ENCODE measurements around the gene COL25A1.
"Not testable (repeated sequence)": the region's sequence is repeated elsewhere in the genome, so short reads cannot be mapped to it uniquely, and the experiment has no call there.

COL25A1 gene

DNA sequence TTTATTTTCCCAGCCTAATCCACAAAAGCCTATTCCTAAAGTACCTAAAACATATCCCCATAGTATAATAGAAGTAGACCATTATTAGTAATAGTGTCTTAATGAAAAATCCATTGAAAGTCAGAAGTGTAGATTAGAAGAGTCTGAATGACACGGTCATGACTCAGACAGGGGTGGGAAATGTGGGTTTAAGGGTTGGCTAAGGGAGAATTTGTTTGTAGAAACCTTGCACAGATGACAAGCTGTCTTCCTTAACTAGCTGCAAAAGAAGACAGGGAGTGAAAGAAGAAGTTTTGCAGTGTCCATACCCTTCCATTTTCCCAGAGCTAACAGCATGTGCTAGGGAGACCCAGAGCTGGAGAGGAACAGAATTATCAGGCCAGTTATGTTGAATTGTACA lies 296.9 kb downstream of the COL25A1 start:
- no peak for DNase-seq

DNA sequence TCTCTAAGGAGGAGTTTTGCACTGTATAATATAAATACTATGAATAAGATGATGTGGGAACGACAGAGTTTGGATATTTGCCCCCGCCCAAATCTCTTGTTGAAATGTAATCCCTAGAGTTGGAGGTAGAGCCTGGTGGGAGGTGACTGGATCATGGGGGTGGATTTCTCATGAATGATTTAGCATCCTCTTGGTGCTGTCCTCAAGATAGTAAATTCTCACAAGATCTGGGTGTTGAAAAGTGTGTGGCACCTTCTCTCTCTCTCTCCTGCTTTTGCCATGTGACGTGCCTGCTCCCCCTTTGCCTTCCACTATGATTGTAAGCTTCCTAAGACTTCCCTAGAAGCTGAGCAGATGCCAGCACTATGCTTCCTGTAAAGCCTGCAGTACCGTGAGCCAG lies 298.0 kb downstream of the COL25A1 start:
- DNase-seq: no peak

DNA sequence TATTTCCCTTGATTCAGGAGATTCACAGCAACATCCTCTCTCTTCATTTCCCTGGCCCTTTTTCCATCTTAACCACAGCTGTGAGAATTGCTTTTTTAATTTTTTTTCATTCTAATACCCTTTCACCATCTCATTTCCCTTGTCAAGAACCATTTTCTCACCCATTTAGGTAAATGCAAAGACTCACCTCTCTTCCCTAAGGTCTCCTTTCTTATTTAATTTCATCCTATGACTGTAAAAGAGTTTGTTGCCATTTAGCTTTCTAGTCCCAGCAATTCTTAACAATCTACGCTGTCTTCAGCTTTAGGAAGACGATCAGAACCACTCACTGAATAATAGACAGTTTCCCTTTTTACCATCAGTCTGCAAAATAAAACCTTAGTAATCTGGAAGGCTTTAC lies 298.5 kb downstream of the COL25A1 start:
- DNase-seq: no peak

DNA sequence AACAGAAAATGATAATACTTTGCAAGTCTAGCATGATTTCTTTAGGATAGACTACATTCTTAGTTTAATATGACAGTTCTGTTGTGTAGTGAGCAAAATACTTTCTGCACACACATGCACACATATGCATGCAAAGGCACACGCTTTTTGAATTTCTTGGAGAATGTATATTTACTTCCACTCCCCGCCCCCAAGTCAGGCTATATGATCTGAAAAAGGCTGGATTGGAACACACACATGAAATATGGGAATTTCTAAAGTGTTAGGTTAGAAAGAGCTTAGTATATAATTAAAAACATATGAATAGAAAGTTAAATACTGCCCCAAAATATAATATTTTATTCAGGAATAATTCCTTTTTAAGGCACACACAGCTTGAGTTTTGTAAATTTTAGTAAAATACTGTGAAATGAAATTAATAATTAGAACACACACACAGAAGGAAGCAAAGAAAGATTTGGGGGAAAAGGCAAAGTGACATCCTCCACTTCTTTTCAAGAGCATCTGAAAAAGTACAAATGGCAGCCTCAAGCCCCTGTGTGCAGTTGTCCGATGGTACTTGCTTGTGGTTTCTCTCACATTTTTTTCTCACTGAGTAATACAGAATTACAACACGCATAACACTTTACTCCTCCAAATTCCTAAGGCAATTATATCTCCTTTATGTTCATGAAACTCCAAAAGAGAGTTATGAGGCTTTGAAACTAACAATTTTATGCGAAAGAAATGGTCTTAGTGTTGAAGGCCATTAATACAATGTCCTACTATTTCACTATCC lies 310.7 kb downstream of the COL25A1 start:
- DNase-seq: no peak

DNA sequence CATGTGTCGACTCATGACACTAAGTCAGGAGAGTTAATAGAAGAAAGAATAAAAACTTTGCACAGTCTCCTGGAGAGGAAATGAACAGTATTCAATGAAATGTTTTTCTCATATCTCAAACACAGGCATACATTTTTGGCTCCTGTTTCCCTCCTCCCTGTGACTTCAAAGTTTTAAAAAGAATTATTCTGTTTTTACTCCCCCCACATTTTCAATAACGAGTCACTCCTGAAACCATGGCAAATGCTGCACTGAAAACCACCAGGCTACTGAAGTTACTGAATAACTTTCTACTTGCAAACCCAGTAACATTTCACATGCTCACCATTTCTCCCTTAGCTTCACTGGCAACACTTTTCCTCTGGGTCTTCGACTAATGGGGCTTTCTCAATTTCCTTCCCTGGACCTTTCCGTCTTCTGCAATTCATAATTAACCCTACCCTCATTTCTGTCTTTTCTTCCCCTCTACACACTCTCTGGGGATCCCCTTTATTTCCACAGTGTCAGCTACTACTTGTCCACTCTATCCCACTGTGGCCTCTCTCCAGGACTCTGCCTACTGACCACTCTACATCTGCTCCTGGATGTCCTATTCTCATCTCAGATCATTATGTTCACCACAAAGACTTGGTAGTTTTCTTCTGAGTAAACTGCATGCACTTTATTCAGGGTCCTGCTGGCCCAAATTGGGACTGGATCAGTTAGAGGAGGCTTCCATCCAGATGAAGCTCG lies 313.8 kb downstream of the COL25A1 start:
- DNase-seq: no peak

DNA sequence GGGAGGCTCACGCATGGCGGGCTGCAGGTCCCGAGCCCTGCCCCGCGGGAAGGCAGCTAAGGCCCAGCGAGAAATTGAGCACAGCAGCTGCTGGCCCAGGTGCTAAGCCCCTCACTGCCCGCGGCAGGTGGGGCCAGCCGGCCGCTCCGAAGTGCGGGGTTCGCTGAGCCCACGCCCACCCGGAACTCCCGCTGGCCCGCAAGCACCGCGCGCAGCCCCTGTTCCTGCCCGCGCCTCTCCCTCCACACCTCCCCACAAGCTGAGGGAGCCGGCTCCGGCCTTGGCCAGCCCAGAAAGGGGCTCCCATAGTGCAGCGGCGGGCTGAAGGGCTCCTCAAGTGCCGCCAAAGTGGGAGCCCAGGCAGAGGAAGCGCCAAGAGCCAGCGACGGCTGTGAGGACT lies 318.0 kb downstream of the COL25A1 start:
- not testable (repeated sequence) for DNase-seq

DNA sequence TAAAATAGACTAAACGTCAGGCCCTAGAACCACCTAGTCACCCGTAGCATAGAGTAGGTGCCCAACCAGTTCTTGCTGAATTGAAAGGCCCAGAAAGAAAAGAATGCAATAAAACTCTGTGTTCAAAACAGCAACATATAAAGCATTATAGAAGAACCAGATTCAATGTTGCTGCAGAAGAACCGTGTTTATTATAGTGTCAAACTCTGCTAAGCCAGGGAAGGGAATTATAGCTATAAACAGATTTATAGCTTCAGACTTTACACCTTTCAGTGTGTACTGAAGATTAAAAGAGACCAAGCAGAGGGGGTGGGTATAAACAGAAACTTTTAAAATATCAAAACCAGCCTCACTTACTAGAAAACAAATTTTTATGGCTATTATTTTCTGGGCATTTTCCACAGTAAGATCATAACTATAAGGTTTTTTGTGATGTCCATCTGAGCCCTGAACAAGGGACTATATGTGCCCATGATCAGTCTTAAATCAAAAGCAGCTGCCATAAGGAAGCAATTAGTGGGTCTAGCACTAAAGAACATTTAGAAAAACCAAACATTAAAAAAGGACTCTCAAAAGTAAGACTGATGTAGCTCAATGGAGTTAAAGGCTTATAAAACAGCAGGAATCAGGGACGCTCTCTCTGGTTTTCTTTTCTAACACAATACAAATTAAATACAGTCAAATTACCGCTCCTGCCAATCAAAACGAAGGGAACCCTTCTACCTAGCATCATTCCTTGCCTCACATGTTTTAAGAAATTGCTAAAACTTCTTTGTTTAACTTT lies 319.9 kb downstream of the COL25A1 start:
- DNase-seq: no peak

DNA sequence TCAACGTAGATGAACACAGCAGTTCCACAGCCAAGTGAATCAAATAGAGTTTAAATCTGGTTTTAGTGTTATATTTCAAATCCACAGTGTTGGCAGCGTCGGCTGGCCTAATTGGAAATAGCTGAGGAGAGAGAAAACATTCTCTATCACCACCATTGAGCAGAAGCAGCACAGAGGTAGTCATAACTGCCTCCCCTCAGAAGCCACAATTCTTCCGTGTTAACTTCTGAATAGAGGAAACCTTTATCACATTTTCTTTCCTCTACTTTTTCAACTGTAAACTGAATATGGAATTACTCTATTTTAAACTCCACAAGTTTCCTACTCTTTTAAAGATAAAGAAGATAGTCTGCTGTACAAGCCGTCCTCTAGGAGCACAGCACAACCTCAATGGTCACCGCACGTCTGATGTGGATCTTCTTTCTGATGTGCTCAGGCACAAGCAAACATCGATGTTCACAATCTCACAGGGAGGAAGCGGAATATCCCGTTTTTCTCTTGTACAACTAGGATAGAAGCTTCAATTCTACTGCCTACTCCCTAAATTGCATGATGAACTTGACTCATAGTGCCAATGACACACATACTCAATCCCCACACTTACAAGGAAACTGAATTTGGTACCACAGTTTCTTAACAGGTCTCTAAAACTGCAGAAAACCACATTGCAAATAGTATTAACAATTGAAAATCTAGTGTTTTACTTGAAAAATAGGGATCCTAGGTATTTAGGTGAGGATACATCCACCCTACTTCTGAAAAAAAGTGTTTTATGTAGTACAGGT lies 321.8 kb downstream of the COL25A1 start:
- DNase-seq: no peak

DNA sequence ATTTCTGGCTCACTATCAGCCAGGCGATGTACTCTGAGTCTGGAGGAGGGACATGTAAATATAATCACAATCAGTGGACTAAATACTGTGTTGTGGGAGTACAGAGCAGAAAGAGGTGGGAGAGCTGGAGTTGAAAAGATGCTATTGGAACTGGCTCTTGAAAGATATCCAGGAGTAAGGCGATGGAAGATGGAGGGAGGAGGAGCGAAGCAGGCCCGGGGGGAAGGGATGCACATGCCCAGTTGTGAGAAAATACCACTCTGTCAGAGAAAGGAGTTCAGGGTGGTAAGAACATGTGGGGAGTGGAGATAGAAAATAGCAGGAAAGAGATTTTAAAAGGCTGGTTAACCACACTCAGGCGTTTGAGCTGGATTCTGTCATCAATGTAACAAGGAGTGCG lies 322.7 kb downstream of the COL25A1 start:
- no peak for DNase-seq

DNA sequence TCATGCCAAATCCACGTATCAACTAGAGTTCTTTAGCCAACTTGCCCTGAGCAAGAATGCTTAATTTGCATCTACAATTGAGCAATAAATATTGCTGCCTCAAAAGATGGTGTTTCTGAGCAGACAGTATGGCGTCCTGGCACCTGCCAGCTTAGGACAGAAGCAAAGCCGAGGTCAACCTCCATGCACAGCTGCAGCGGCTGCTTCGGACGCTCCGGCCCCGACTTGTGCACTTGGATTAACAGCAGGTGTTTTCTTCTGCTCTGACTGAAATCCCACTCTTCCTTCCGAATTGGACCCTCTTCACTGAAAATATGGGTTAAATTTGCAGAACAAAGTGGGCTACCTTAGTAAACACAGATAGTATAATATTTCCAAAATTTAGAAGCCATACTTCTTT lies 324.4 kb downstream of the COL25A1 start:
- no peak for DNase-seq

DNA sequence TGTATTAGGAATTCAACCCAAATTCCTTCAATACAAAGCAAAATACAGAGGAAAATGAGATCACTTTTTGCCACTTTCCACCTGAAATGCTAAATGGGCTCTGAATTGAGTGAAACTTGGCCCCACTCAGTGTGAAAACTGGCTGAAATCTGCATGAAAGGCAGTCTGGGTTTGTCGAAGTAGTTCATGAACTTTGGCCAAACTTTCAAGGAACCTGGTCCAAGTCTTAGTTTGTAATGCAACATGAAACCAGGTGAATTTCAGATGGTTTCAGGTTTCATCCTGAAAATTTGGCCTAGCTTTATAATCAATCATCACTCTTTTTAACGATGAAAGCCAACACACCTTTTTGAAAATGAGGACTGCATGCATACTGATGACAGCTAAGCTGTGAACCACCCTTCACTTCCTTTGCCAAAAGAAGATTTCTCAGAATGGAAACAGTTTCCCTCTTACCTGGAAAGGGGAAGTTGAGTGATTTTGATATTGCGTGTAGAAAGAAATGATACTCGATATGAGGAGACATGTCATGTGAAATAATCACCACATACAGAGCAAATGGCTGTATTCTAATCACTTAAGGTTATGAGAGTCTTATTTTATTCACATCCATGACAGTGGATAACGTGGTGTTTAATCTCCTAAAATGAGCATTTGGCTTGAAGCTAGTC lies 329.7 kb downstream of the COL25A1 start:
- DNase-seq: no peak

DNA sequence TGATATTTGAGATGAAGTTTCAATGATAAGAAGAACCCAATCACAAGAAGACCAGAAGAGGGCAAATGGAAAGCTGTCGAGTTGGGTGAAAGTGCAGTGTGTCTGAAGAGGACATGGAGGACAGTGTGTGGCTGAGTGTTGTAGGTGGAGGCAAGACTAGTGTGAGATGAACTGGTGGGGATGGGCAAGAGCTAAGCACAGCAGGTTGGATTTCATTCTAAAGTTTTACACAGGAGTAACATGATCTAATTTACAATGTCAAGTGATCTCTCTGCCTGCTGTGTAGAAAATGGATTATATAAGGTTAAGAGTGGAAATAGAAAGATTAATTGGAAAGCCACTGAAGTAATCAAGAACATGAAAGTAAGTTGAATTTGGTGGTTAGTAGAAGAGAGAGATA lies 331.0 kb downstream of the COL25A1 start:
- no peak for DNase-seq

DNA sequence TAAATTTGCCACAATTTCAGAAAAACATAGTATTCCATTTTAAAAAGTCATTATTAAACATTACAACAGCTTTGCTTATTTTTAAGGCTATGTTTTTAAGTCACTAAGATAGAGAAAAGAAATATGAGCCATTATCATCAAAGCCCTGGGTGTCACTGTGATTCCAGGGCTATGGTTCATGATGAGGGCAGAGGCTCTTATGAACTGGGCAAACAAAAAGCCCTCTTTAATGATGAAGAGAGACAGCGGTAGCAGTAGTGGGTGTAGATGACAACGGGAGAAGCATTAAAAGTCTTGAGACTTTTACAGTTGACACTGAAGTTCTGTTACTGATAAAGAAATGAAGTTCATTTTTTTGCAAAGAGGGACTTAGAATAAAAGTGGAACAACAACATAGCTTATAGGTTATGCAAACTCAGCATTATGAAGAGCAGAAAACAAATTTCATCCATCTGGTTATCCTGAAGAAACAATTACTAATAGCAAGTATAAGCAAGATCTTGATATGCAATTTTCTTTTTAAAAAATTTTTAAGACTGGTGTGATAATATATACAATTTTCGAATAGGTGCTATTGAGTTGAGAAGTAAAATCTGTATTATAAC lies 336.9 kb downstream of the COL25A1 start:
- DNase-seq: no peak

DNA sequence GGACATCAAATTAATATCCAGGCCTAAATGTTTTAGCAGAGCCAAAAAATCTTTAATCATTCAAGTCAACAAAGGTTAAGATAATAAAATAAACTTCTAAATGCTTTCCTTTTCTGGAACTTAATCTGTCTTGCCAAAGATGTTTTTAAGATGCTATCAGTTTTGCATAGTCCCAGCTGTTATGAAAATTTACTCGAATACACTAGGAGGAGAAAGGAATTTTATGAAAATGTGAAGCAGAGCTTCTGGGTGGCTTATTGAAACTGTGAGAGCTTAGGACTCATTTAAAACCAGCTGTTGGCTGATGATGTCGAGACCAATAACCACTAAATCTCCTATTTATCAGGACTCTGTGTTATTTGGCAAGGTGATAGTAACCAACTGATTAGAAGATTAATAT lies 337.4 kb downstream of the COL25A1 start:
- DNase-seq: no peak

DNA sequence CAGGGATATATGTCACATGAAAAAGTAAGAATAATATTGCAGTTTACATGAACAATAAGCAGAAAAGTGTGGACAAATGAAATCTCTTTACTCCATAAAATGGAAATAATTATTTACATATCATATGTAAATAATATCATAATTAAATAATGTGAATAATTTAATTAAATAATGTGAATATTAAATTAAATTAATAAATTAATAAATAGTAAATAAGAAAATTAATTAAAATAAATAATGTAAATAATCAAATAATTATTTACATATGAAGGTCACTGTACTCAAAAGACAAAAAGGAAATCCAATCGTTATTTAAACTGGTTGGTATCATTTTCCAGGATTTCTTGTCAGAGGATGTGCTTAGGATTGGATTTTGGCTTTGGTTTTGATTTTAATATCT lies 338.5 kb downstream of the COL25A1 start:
- DNase-seq: no peak

DNA sequence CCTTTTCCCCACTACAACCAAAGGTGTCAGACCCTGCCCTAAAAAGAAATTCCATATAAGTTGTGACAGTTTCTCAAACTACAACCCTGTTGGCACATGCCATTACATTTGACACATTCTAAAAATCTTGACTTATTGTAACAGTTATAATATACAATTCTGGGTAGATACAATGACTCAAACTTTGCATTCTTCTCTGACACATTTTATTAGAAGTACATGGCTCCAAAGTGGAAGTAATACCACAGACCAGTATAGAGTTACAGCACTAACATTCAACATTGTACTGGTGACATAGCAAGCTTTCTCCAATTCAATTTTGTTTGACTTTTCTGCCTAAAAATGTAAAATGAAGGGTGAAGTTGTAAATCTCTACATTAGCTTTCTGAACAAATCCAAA lies 343.0 kb downstream of the COL25A1 start:
- DNase-seq: no peak

DNA sequence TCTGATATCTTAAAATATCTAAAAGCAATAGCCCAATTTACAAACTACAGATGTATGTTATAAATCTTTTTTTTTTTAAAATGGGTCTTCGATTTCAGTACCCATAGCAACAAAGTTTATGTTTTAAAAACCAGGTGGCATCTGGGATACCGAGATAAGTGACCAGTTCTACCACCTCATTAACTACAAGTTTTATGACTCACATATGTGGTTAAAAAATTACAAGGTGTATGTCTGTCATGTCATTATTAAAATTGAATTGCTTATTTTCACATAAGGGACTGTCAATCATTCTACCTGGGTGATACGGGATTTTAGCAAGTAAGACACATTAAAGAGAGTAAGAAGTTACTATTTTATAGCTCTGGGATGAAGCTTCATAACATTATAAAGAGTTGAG lies 347.6 kb downstream of the COL25A1 start:
- no peak for DNase-seq

DNA sequence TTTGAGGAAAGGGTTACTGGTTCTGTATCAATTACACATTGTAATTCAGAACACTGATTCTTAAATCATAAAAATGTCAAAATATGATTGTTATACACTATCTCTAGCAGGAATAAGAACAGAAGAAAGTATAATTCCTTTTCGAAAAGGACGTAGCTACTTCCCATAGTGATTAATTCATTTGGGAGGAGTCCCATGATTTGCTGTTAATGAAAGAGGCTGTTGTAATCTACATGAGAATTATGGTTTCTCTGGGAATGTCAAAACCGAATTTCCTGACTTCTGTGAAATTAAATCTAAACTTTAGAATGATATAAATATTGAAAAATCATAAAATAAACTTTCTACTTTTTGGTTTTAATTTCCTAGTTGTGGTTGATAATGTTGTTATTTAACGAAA lies 348.5 kb downstream of the COL25A1 start:
- DNase-seq: no peak

DNA sequence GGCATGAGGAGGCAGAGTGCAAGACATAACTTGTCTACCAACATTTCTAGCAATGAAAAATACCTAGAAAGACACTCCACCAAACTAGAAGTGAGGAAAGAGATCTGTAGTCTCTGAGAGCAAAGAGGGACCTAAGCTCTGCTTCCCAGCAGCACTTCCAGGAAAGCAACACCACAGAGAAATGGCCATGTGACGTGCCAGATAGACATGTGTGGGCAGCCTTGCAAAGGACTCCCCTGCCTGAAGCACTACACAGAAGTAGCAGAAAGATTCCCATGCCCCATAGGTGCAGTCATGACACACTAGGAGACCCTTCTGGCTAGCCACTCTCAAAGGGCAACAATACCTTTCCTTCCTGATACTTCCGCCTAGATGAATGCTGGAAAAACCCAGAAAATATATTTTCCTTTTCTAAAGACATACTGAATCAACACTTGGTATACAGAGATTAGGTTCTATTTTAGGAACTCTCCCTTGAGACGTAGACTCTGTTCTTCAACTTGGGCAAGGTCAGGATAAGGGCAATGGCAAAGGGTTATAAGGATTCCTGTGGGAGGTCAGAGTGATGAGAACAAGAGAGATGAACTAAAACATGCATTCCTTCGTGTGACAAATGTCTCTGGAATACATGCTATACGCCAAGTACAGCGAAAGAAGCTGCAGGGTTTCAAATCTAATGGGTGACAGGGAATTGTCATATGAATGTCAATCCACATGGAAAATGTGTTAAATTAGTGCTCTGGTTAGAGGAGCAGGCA lies 352.1 kb downstream of the COL25A1 start:
- DNase-seq: no peak

DNA sequence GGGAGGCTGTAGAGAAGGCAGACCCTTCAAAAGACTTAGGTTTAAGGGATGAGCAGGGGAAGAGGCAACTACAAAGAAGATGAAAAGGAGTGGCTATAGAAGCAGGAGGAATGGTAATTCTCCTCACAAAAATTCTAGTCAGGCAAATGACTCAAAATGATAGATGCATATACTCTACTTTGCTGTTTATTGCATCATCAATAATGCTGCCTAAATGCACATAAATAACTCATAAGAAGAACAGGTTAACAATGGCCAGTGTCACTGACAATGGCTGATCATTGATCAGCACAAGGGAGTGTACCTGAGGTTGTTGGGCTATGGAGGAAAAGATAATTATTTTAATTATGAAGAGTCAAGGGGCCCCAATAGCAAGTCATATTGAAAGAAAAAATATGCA lies 354.9 kb downstream of the COL25A1 start:
- no peak for DNase-seq

DNA sequence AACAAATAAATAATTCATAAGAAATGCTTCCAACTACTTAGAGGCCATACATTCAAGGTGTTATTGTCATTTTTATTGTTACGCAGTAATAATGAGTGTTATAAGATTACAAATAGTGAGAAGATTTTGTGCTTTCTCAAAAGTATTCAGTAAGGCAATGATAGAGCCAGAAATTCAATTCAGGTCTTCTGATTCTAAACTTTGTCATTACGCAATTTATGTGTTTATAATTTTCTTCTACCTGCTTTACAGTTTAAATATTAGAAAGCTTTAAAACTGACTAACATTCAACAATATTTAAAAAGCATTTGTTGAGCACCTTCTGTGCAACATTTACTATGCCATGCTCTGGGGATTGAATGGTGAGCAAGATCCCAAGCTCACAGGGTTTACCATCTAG lies 356.2 kb downstream of the COL25A1 start:
- no peak for DNase-seq
